DOHH2 (cell line): ENCODE measurements around the gene GSG1L.

ENCODE experiments used
- H3F3A ChIP-seq: fragments of 200-600 bp; sonication (generic), shearing (Covaris generic); 2 replicates; pipeline ENCODE4 v1.6.0; 2016; ENCODE audit warnings: antibody characterized with exemption, mild to moderate bottlenecking; ENCODE audit not compliant: control insufficient read depth, insufficient read depth
- H3K27ac ChIP-seq: fragments of 200-600 bp; sonication (generic); 2 replicates; pipeline ENCODE4 v1.5.1; 2014; ENCODE audit warnings: low read depth, mild to moderate bottlenecking, low read length, moderate library complexity
- H3K27me3 ChIP-seq: fragments of 200-600 bp; sonication (generic); 2 replicates; pipeline ENCODE4 v1.6.1; 2014; ENCODE audit warnings: mild to moderate bottlenecking, low read length, mixed read lengths; ENCODE audit not compliant: control insufficient read depth
- H3K36me3 ChIP-seq: fragments of 200-600 bp; sonication (generic); 2 replicates; pipeline ENCODE4 v1.6.1; 2014; ENCODE audit warnings: mild to moderate bottlenecking, low read length, moderate library complexity, mixed read lengths; ENCODE audit not compliant: control insufficient read depth
- H3K4me1 ChIP-seq: fragments of 200-600 bp; sonication (generic); 2 replicates; pipeline ENCODE4 v1.6.1; 2014; ENCODE audit warnings: mild to moderate bottlenecking, low read length, mixed read lengths; ENCODE audit not compliant: control insufficient read depth
- H3K4me2 ChIP-seq: fragments of 200-600 bp; sonication (generic); 2 replicates; pipeline ENCODE4 v1.6.0; 2014; ENCODE audit warnings: mild to moderate bottlenecking, low read length, moderate library complexity
- H3K4me3 ChIP-seq: fragments of 200-600 bp; sonication (generic); 2 replicates; pipeline ENCODE4 v1.5.1; 2014; ENCODE audit warnings: mild to moderate bottlenecking, low read length, mixed read lengths
- H3K79me2 ChIP-seq: fragments of 200-600 bp; sonication (generic); 2 replicates; pipeline ENCODE4 v1.6.1; 2014; ENCODE audit warnings: mild to moderate bottlenecking, low read length, mixed read lengths; ENCODE audit not compliant: control insufficient read depth
- H3K9me2 ChIP-seq: fragments of 200-600 bp; sonication (generic); replicated peaks from 2 replicates; pipeline ENCODE4 v1.6.1; 2014; ENCODE audit warnings: mild to moderate bottlenecking, low read length, mixed read lengths; ENCODE audit not compliant: control insufficient read depth
- H3K9me3 ChIP-seq: fragments of 200-600 bp; sonication (generic); 2 replicates; pipeline ENCODE4 v1.6.1; 2014; ENCODE audit warnings: antibody characterized with exemption, low read length, mixed read lengths; ENCODE audit not compliant: control insufficient read depth, insufficient read depth
- H4K20me1 ChIP-seq: fragments of 200-600 bp; sonication (generic); 2 replicates; pipeline ENCODE4 v1.6.0; 2014; ENCODE audit warnings: low read depth, mild to moderate bottlenecking, antibody characterized with exemption, low read length, moderate library complexity; ENCODE audit not compliant: control insufficient read depth, insufficient read depth
- EZH2phosphoT487 ChIP-seq: fragments of 200-600 bp; sonication (generic); IDR thresholded peaks from 2 replicates; pipeline ENCODE4 v1.6.1; 2017; ENCODE audit warnings: borderline replicate concordance, mild to moderate bottlenecking, antibody characterized with exemption, low read length, moderate library complexity, mixed read lengths
- TF ChIP-seq, protein P1 (sequence below): fragments of 200-600 bp; sonication (generic); IDR thresholded peaks from one replicate; pipeline ENCODE4 v1.5.1; 2014; ENCODE audit warnings: antibody characterized with exemption, mild to moderate bottlenecking, low read depth, low read length; ENCODE audit not compliant: poor library complexity, severe bottlenecking

GSG1L gene

DNA sequence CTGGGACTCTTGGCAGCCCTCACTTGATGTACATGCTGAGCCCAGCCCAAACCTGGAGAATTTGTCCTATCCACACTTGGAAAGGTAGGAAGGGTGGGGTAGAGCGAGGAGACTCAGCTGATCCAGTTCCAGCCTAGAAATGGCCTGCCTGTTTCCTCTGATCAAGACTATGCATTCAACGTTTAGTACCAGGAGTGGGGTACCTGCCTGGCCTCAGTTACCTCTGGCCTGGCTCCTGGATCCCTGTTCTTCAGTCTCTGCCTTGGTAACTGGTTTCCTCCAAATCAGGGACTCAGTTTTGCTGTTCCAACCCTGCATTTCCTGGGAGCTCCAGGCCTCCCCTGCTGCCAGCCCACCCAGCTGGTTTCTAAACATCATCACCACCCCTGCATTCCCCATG, 233.5 kb downstream of the GSG1L start:
- H3F3A ChIP-seq, result no peaks in the 10 kb centered on the region
- no peaks in the 10 kb centered on the region for H3K9me2 ChIP-seq

DNA sequence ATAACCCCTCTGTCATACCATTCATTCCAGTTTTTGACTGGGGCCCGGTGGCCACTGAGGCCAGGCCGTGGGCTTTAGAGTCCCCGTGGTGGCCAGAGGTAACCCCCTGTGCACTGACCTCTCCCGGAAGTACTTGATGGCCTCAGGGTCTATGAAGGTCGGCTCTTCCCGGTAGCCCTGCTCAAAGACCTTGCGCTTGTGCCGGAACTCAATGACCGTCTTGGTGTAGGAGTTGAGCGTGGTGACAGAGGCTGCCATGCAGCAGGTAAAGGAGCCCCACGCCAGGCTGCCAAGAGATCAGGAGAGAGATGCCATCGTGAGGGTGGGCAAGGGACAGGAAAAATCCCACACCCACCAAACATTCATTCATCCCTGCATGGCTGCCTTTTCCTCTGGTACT, 234.8 kb downstream of the GSG1L start:
- H3K27ac ChIP-seq, result no peak overlapping the region
- no peak overlapping the region for H3K4me3 ChIP-seq
- no peaks in the 10 kb centered on the region for H3F3A ChIP-seq
- TF ChIP-seq, protein P1, sequence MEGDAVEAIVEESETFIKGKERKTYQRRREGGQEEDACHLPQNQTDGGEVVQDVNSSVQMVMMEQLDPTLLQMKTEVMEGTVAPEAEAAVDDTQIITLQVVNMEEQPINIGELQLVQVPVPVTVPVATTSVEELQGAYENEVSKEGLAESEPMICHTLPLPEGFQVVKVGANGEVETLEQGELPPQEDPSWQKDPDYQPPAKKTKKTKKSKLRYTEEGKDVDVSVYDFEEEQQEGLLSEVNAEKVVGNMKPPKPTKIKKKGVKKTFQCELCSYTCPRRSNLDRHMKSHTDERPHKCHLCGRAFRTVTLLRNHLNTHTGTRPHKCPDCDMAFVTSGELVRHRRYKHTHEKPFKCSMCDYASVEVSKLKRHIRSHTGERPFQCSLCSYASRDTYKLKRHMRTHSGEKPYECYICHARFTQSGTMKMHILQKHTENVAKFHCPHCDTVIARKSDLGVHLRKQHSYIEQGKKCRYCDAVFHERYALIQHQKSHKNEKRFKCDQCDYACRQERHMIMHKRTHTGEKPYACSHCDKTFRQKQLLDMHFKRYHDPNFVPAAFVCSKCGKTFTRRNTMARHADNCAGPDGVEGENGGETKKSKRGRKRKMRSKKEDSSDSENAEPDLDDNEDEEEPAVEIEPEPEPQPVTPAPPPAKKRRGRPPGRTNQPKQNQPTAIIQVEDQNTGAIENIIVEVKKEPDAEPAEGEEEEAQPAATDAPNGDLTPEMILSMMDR, result no peak
- no peak for TF ChIP-seq EZH2phosphoT487
- H3K27me3 ChIP-seq, result no peaks in the 10 kb centered on the region
- H3K9me3 ChIP-seq, result peaks cover 4% of the 10 kb centered on the region; the same call in 1 of the 2 replicates
- H3K9me2 ChIP-seq, result no peaks in the 10 kb centered on the region
- no peaks in the 10 kb centered on the region for H3K79me2 ChIP-seq
- H3K4me2 ChIP-seq, result no peak overlapping the region
- no peaks in the 10 kb centered on the region for H3K36me3 ChIP-seq
- no peaks in the 10 kb centered on the region for H3K4me1 ChIP-seq
- H4K20me1 ChIP-seq, result no peaks in the 10 kb centered on the region

More for the DNA sequence above, 233.5 kb downstream of the GSG1L start:
- no peaks in the 10 kb centered on the region; the same call in 1 of the 2 replicates for H3K27me3 ChIP-seq
- no peak overlapping the region for H3K4me2 ChIP-seq
- no peaks in the 10 kb centered on the region for H3K36me3 ChIP-seq
- TF ChIP-seq, protein P1, result no peak
- no peak for TF ChIP-seq EZH2phosphoT487
- no peak overlapping the region for H3K27ac ChIP-seq
- H3K9me3 ChIP-seq, result peaks cover 4% of the 10 kb centered on the region; the same call in 1 of the 2 replicates
- H3K4me3 ChIP-seq, result no peak overlapping the region
- no peaks in the 10 kb centered on the region for H4K20me1 ChIP-seq
- no peaks in the 10 kb centered on the region for H3K79me2 ChIP-seq
- H3K4me1 ChIP-seq, result no peaks in the 10 kb centered on the region

DNA sequence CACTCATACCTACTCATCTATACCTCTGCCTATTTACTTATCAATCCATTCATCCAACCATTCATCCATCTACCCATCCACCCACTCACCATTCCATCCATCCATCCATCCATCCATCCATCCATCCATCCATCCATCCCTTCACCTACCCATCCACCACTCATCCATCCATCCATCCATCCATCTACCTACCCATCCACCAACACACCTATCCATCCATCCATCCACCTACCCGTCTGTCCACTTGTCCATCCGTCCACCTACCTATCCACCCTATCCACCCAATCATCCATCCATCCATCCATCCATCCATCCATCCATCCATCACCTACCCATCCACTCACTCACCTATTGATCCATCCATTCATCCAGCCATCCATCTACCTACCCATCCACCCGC, 235.7 kb downstream of the GSG1L start:
- Histone ChIP-seq H3K4me1 (no peaks in the 10 kb centered on the region), H3K9me2 (no peaks in the 10 kb centered on the region), H4K20me1 (no peaks in the 10 kb centered on the region), H3K4me2 (no peak overlapping the region), H3K27me3 (no peaks in the 10 kb centered on the region), H3K79me2 (no peaks in the 10 kb centered on the region), H3K4me3 (no peak overlapping the region), H3K9me3 (peaks cover 4% of the 10 kb centered on the region; the same call in 1 of the 2 replicates), H3K36me3 (no peaks in the 10 kb centered on the region), H3F3A (no peaks in the 10 kb centered on the region), H3K27ac (no peak overlapping the region)
- TF ChIP-seq, protein P1, result no peak

DNA sequence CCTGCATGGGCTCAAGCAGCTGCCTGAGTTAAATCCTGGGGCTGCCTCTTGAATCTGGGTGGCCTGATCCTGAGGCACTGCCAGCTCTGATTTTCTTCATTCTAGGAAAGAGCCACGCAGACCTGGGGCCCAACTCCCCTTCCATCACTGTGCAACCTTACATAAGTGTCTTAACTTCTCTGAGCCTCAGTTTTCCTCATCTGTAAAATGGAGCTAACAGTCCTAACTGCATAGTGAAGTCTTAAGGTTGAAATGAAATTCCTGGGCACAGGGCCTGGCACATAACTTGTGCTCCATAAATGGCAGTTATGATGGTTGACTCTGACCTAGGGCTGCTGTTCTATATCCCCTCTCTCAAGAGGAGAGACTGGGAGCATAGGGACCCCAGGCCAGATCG, 236.6 kb downstream of the GSG1L start:
- no peak overlapping the region for H3K4me3 ChIP-seq
- H4K20me1 ChIP-seq, result no peaks in the 10 kb centered on the region
- H3K27me3 ChIP-seq, result no peaks in the 10 kb centered on the region
- H3F3A ChIP-seq, result no peaks in the 10 kb centered on the region
- H3K9me3 ChIP-seq, result peaks cover 4% of the 10 kb centered on the region; the same call in 1 of the 2 replicates
- H3K36me3 ChIP-seq, result no peaks in the 10 kb centered on the region
- no peak overlapping the region for H3K4me2 ChIP-seq
- no peak for TF ChIP-seq EZH2phosphoT487
- TF ChIP-seq, protein P1, result no peak
- H3K27ac ChIP-seq, result no peak overlapping the region
- no peaks in the 10 kb centered on the region for H3K4me1 ChIP-seq
- no peaks in the 10 kb centered on the region for H3K9me2 ChIP-seq
- no peaks in the 10 kb centered on the region for H3K79me2 ChIP-seq
